ENCODE results near the gene MAN2A2. TPM values are rescaled to one million over a fixed set of nuclear protein-coding genes. Genes with fewer than 3 reads are reported as not detected.
A peak's percentile ranks its signal among the peaks of the same experiment; 100 is the strongest.

The MAN2A2 gene
- total and polyA plus RNA-seq, 9 of the 15 experiments (the other 6 are each of a cell fraction or from before 2014, with no cell fraction given) = 7.3 to 151 (median 43.4) TPM

DNA sequence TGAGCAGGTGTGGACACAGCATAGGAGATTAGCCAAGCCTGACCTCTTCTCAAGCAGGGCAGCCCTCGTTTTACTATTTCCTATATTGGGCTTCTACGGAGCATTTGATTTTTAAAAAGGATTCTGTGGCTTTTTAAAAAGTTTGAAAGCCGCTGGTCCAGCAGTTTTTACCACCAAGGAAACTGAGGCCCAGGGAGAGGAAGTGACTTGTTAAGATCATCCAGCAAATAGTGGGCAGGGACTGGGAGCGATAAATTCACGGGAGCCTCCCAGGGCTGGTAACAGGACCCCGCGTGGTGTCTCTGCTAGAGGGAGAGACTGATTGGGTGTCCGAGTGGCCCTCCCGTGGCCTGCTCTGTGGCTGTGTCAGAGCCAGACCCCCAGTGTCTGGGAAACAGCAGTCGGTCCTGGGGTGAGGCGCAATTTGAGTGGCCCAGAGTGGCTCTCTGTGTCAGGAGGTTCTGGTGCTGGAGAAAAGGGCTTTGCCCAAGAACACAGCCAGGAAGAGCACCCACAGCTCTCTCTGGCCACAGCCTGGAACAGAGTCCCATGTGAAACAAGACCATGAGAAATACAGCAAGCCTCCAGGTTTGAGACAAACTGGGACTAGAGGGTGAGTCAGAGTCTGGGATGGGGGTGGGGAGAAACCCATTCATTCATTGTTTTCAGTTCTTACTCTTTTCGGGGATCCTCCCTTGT, 30.5 kb upstream of the MAN2A2 start (continued):
- no peak for TF ChIP-seq ESRRB (CRISPR knock-in tag; IDR thresholded peaks at IDR 0.05; ENCODE audit: borderline replicate concordance)
- TF ChIP-seq SNRNP70 (optimal IDR thresholded peaks at IDR 0.05; ENCODE audit: low read depth, low read length) = no peak
- TF ChIP-seq, protein P1, sequence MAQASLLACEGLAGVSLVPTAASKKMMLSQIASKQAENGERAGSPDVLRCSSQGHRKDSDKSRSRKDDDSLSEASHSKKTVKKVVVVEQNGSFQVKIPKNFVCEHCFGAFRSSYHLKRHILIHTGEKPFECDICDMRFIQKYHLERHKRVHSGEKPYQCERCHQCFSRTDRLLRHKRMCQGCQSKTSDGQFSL (CRISPR knock-in tag; IDR thresholded peaks at IDR 0.05) = no peak
- TF ChIP-seq, protein P1 (tag; IDR thresholded peaks at IDR 0.05) = no peak
- TF ChIP-seq TCF7 (IDR thresholded peaks at IDR 0.05; ENCODE audit: borderline replicate concordance) = no peak
- TF ChIP-seq ASH1L (IDR thresholded peaks at IDR 0.05; ENCODE audit: borderline replicate concordance, low read depth, partially characterized antibody) = no peak
- no peak for TF ChIP-seq POLR3G (IDR thresholded peaks at IDR 0.05; ENCODE audit: extremely low read depth, insufficient read length, insufficient replicate concordance)
- no peak for TF ChIP-seq FOXJ3 (CRISPR knock-in tag; IDR thresholded peaks at IDR 0.05)
- TF ChIP-seq ZNF239 (CRISPR knock-in tag; IDR thresholded peaks at IDR 0.05) = no peak
- TF ChIP-seq, protein P2, sequence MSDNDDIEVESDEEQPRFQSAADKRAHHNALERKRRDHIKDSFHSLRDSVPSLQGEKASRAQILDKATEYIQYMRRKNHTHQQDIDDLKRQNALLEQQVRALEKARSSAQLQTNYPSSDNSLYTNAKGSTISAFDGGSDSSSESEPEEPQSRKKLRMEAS (CRISPR knock-in tag; IDR thresholded peaks at IDR 0.05) = no peak; the same call in 1 of the 2 replicates
- TF ChIP-seq SIN3A (IDR thresholded peaks at IDR 0.05; ENCODE audit: borderline replicate concordance in 2 of 2, control insufficient read depth in 1 of 2, low read depth in 2 of 2, low read length in 2 of 2) = 0 out of 4 replicates have a peak, but pooled peaks of 1 of the 2 experiments have one; percentile 20
- TF ChIP-seq XRCC5 (IDR thresholded peaks at IDR 0.05; ENCODE audit: low read depth, low read length) = no peak
- no peak for TF ChIP-seq BDP1 (IDR thresholded peaks at IDR 0.05; ENCODE audit: insufficient read depth, insufficient read length)
- no peak for TF ChIP-seq NFIC (IDR thresholded peaks at IDR 0.05)
- no peak for TF ChIP-seq NR1H2 (CRISPR knock-in tag; IDR thresholded peaks at IDR 0.05)
- TF ChIP-seq BCL6 (CRISPR knock-in tag; IDR thresholded peaks at IDR 0.05) = no peak
- no peak for TF ChIP-seq ZBTB7A (IDR thresholded peaks at IDR 0.05; ENCODE audit: borderline replicate concordance, control insufficient read depth, low read depth, low read length)
- no peak for TF ChIP-seq EWSR1 (IDR thresholded peaks at IDR 0.05; ENCODE audit: borderline replicate concordance, low read depth, partially characterized antibody)
- TF ChIP-seq GATAD2B (IDR thresholded peaks at IDR 0.05; ENCODE audit: borderline replicate concordance) = no peak
- no peak for TF ChIP-seq TCF3 (CRISPR knock-in tag; IDR thresholded peaks at IDR 0.05)
- TF ChIP-seq, protein P3, sequence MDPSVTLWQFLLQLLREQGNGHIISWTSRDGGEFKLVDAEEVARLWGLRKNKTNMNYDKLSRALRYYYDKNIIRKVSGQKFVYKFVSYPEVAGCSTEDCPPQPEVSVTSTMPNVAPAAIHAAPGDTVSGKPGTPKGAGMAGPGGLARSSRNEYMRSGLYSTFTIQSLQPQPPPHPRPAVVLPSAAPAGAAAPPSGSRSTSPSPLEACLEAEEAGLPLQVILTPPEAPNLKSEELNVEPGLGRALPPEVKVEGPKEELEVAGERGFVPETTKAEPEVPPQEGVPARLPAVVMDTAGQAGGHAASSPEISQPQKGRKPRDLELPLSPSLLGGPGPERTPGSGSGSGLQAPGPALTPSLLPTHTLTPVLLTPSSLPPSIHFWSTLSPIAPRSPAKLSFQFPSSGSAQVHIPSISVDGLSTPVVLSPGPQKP (CRISPR knock-in tag; IDR thresholded peaks at IDR 0.05) = no peak
- TF ChIP-seq GABPA (tag; conservative IDR thresholded peaks at IDR 0.05; ENCODE audit: low read depth) = no peak
- TF ChIP-seq TBP (optimal IDR thresholded peaks at IDR 0.05; ENCODE audit: low read depth, low read length) = peak; percentile 31
- TF ChIP-seq, protein P4, sequence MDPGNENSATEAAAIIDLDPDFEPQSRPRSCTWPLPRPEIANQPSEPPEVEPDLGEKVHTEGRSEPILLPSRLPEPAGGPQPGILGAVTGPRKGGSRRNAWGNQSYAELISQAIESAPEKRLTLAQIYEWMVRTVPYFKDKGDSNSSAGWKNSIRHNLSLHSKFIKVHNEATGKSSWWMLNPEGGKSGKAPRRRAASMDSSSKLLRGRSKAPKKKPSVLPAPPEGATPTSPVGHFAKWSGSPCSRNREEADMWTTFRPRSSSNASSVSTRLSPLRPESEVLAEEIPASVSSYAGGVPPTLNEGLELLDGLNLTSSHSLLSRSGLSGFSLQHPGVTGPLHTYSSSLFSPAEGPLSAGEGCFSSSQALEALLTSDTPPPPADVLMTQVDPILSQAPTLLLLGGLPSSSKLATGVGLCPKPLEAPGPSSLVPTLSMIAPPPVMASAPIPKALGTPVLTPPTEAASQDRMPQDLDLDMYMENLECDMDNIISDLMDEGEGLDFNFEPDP (CRISPR knock-in tag; IDR thresholded peaks at IDR 0.05) = no peak
- no peak for TF ChIP-seq ZNF778 (CRISPR knock-in tag; IDR thresholded peaks at IDR 0.05)
